ENCODE measurements around the gene ADGRG6.

- TF ChIP-seq EZH2 (IDR thresholded peaks at IDR 0.05; ENCODE audit: borderline replicate concordance, low read depth, low read length, poor library complexity, severe bottlenecking): no peak
- TF ChIP-seq, protein P1, sequence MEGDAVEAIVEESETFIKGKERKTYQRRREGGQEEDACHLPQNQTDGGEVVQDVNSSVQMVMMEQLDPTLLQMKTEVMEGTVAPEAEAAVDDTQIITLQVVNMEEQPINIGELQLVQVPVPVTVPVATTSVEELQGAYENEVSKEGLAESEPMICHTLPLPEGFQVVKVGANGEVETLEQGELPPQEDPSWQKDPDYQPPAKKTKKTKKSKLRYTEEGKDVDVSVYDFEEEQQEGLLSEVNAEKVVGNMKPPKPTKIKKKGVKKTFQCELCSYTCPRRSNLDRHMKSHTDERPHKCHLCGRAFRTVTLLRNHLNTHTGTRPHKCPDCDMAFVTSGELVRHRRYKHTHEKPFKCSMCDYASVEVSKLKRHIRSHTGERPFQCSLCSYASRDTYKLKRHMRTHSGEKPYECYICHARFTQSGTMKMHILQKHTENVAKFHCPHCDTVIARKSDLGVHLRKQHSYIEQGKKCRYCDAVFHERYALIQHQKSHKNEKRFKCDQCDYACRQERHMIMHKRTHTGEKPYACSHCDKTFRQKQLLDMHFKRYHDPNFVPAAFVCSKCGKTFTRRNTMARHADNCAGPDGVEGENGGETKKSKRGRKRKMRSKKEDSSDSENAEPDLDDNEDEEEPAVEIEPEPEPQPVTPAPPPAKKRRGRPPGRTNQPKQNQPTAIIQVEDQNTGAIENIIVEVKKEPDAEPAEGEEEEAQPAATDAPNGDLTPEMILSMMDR (conservative IDR thresholded peaks at IDR 0.05; ENCODE audit: low read depth, low read length): no peak
Observed at GRCh38 chr6:142255785-142256184, 46.0 kb upstream of the ADGRG6 start.

Measured in A673 (cell line).